Measurements from ENCODE around the gene TMEM30B.

DNA sequence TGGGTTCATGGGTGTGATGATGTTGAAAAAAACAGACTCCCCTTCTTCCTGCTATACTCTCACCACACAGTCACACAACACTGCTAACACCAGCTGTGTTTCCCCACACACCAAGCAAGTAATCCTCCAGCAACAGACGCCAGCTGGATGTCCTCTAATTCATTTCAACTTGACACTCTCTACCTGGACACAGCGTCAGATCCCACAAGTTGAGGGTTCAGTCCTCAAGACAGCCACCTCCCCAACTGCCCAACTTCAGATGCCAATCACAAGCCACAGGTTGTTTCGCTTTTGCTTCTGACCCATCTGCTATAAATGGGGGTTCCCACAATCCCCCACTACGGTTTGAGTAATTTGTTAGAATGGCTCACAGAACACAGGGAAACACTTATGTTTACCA, 49.3 kb downstream of the TMEM30B start:
- TF ChIP-seq POLR2A (IDR thresholded peaks at IDR 0.05; ENCODE audit: low read depth, low read length) (no peak), POLR2AphosphoS5 (IDR thresholded peaks at IDR 0.05; ENCODE audit: low read depth, low read length) (no peak), TAF1 (IDR thresholded peaks at IDR 0.05; ENCODE audit: low read depth, low read length) (no peak), PAX5 (IDR thresholded peaks at IDR 0.05; ENCODE audit: insufficient read depth, low read length, severe bottlenecking) (no peak), POU2F2 (IDR thresholded peaks at IDR 0.05; ENCODE audit: low read depth, low read length) (no peak), SPI1 (IDR thresholded peaks at IDR 0.05; ENCODE audit: low read depth, low read length) (no peak)

Data from GM12891 (cell line).